WERI-Rb-1 (cell line): Measurements from ENCODE around the gene IST1.

ENCODE experiments used
- DNase-seq: peaks from one replicate; pipeline ENCODE4 v3.0.0-alpha.2; 2020
- H3K27ac ChIP-seq: fragments of 250-450 bp; sonication (Bioruptor Pico); 2 replicates; pipeline ENCODE4 v1.5.1; 2020; ENCODE audit warnings: mild to moderate bottlenecking, moderate library complexity
- H3K27me3 ChIP-seq: fragments of 250-450 bp; sonication (Bioruptor Pico); 2 replicates; pipeline ENCODE4 v1.5.1; 2021; ENCODE audit warnings: mild to moderate bottlenecking, low read depth, moderate library complexity; ENCODE audit not compliant: insufficient read depth, severe bottlenecking
- H3K36me3 ChIP-seq: fragments of 250-450 bp; sonication (Bioruptor Pico); 2 replicates; pipeline ENCODE4 v1.5.1; 2020; ENCODE audit warnings: mild to moderate bottlenecking, moderate library complexity
- H3K4me3 ChIP-seq: 2 replicates; pipeline ENCODE4 v1.5.1; 2011; ENCODE audit warnings: low read depth, mild to moderate bottlenecking, control low read depth, low read length
- H3K9me3 ChIP-seq: fragments of 250-450 bp; sonication (Bioruptor Pico); 2 replicates; pipeline ENCODE4 v1.5.1; 2021; ENCODE audit warnings: mild to moderate bottlenecking, moderate library complexity; ENCODE audit not compliant: severe bottlenecking
- TF ChIP-seq, protein P1 (sequence below): IDR thresholded peaks from 2 replicates; pipeline ENCODE4 v1.5.1; 2011; ENCODE audit warnings: low read depth, mild to moderate bottlenecking, control low read depth, inconsistent platforms, low read length

IST1 gene

GRCh38 chr16:71883168-71883848, 12.0 kb upstream of the IST1 start:
- Histone ChIP-seq H3K9me3 (no peaks in the 10 kb centered on the region), H3K27ac (peak overlapping the region; percentile 99), H3K4me3 (peak overlapping the region; percentile 98), H3K27me3 (no peaks in the 10 kb centered on the region), H3K36me3 (peaks cover 38% of the 10 kb centered on the region)
- DNase-seq = peak; percentile 72
- TF ChIP-seq, protein P1, sequence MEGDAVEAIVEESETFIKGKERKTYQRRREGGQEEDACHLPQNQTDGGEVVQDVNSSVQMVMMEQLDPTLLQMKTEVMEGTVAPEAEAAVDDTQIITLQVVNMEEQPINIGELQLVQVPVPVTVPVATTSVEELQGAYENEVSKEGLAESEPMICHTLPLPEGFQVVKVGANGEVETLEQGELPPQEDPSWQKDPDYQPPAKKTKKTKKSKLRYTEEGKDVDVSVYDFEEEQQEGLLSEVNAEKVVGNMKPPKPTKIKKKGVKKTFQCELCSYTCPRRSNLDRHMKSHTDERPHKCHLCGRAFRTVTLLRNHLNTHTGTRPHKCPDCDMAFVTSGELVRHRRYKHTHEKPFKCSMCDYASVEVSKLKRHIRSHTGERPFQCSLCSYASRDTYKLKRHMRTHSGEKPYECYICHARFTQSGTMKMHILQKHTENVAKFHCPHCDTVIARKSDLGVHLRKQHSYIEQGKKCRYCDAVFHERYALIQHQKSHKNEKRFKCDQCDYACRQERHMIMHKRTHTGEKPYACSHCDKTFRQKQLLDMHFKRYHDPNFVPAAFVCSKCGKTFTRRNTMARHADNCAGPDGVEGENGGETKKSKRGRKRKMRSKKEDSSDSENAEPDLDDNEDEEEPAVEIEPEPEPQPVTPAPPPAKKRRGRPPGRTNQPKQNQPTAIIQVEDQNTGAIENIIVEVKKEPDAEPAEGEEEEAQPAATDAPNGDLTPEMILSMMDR = peak; percentile 30; the same call in 1 of the 2 replicates

- TF ChIP-seq, protein P1 = no peak
- Histone ChIP-seq H3K27ac (peak within 1 kb of the TSS; percentile 99), H3K27me3 (no peaks in the 10 kb centered on the region), H3K9me3 (no peaks in the 10 kb centered on the region), H3K4me3 (peak within 1 kb of the TSS; percentile 98), H3K36me3 (peaks cover 33% of the 10 kb centered on the region)
- peak; percentile 89 for DNase-seq
Measured at GRCh38 chr16:71883849-71884638, 11.3 kb upstream of the IST1 start, which contains the start of gene ZNF821. Gene ZNF821 (minus strand): TSS chr16:71884182. CDS start chr16:71879946, 4,236 bp downstream.

GRCh38 chr16:71885261-71885650, 10.1 kb upstream of the IST1 start:
- TF ChIP-seq, protein P1 = no peak
- peaks cover 21% of the 10 kb centered on the region for H3K36me3 ChIP-seq
- no peak overlapping the region for H3K27ac ChIP-seq
- H3K9me3 ChIP-seq = no peaks in the 10 kb centered on the region
- DNase-seq = no peak
- peak overlapping the region; percentile 98 for H3K4me3 ChIP-seq
- no peaks in the 10 kb centered on the region for H3K27me3 ChIP-seq

DNA sequence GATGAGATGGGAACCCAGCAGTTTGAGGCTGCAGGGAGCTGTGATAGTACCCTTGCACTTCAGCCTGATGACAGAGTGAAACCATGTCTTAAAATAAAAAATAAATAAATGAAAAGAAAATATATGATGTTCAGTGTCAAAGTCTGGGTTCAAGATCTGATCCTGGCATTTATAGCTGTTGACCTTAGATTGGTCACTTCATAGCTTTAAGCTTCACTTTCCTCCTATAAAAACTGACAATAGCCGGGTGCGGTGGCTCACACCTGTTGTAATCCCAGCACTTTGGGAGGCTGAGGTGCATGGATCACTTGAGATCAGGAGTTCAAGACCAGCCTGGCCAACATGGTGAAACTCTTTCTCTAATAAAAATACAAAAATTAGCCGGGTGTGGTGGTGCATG, 6.2 kb upstream of the IST1 start:
- TF ChIP-seq, protein P1 = no peak
- H3K9me3 ChIP-seq = no peaks in the 10 kb centered on the region
- no peak for DNase-seq
- no peaks in the 10 kb centered on the region for H3K27me3 ChIP-seq
- no peak overlapping the region for H3K4me3 ChIP-seq
- H3K36me3 ChIP-seq = no peaks in the 10 kb centered on the region
- H3K27ac ChIP-seq = no peak overlapping the region

DNA sequence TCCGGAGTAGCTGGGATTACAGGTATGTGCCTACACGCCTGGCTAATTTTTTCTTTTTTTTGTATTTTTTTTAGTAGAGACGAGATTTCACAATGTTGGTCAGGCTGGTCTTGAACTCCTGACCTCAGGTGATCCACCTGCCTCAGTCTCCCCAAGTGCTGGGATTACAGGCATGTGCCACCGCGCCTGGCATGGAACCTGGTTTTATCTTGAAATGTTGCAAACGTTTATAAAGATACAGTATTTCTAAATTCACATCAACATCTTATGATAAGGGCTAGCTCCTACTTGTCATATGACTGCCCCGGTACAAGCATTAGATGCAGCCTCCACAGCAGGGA, 1.5 kb upstream of the IST1 start:
- Histone ChIP-seq H3K4me3 (peak overlapping the region; percentile 99), H3K9me3 (no peaks in the 10 kb centered on the region)

More for the DNA sequence above, 1.5 kb upstream of the IST1 start:
- Histone ChIP-seq H3K36me3 (peaks cover 14% of the 10 kb centered on the region), H3K27ac (peak overlapping the region; percentile 94), H3K27me3 (no peaks in the 10 kb centered on the region)
- TF ChIP-seq, protein P1 = no peak
- no peak for DNase-seq
